Left kidney (tissue), 2 donors: Measurements from ENCODE around the gene PCBD2. TPM values are rescaled to one million over a fixed set of nuclear protein-coding genes. Genes with fewer than 3 reads are reported as not detected.

Source experiments
- DNase-seq: peaks from one replicate; pipeline ENCODE4 v3.0.0-alpha.2; 2013
- polyA plus RNA-seq: library from polyadenylated mRNA; unstranded; fragments of 120-200 nt; gene quantifications from one replicate; pipeline ENCODE4 v1.2.1, GENCODE V29; 2013; ENCODE audit not compliant: insufficient read length

The PCBD2 gene
- polyA plus RNA-seq, 1 donor = 17.1 TPM

- no peak for DNase-seq
Measured at GRCh38 chr5:135004376-135004775, 99.4 kb downstream of the PCBD2 start.

GRCh38 chr5:135005076-135005475 lies 100.1 kb downstream of the PCBD2 start:
- DNase-seq = no peak

DNA sequence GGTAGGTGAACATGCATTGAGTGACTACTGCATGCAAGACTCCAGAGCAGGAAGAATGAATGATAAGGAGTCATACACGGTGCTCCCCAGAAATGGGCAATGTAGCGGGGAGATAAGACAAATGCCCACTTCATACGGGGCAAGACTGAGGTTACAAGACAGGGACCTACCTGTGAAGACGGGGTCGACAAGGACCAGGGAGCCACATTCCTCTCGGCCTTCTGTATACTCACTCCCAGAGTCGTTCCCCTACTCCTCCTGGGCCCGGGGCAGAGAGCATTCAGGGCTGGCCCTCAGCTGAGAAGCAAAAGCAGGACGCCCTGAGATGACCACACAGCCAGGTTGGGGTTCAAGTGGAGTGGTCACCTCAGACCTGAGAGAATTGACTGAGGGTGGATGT lies 102.4 kb downstream of the PCBD2 start:
- no peak for DNase-seq

DNA sequence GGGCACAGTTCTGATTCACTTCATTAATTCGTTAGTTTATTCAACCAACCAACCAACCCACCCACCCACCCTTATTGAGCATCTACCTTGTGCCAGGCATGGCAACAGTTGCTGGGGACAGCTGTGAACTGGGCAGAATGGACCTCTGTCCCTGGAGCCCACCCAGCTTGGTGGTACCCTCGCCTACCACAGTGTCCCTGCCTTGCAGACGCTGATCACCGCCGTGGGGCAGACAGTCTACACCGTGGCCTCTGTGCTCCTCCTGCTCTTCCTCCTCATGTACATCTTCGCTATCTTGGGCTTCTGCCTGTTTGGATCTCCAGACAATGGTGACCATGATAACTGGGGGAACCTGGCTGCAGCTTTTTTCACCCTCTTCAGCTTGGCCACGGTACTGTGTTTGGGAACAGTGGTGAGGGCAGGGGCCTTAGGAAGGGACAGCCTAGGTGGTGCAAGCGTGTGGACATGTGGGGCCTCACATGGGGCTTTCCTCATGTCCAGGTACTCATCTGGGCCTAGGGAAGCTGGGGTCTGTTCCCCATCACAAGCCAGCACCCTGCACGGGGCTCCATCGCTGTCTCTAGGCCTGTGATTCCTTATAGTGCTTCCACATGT lies 102.9 kb downstream of the PCBD2 start:
- DNase-seq = no peak

GRCh38 chr5:135008556-135008955 lies 103.6 kb downstream of the PCBD2 start:
- no peak for DNase-seq

GRCh38 chr5:135008981-135009735 lies 104.2 kb downstream of the PCBD2 start:
- DNase-seq = no peak

- no peak for DNase-seq
Measured at GRCh38 chr5:135009736-135010501, 105.0 kb downstream of the PCBD2 start.

DNA sequence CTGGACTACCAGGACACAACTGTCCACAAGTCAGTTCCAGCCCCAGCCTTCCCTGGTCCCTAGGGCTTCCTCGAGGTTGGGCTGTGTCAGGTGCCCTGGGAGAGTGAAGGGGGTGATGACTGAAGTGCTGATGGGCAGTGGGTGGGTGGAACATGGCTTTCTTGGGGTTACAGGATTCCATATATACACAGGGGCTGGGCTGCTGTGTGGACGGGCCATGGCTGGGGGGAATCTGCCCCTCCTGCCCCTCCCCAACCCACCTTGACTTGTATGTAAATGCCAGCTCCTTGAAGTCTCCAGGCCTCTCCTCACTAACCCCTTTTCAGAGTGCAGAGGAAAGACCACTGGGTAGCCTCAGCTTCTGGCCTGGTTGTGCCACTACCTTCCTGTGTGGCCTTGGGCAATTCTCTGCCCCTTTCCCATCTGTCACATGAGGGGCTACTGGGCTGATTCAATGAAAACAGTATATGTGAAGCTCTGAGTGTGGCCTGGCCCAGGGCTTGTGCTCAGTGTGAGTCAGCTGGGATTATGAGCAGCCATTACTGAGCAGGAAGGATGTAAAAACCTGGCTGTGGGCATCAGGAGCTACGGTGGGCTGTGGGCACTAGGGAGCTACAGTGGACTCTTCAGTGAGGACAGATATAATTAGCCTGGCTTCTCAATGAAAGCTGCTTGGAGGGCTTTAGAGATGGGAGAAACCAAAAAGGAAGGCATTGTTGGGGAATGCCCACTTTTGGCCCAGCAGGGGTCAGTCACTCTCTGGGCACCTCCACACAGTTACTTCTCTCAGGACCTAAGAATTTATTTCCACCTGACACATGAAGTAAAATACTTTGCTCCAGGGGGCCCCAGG lies 105.8 kb downstream of the PCBD2 start:
- no peak for DNase-seq

- no peak for DNase-seq
Measured at GRCh38 chr5:135011355-135012032, 106.6 kb downstream of the PCBD2 start.

GRCh38 chr5:135012033-135012588 lies 107.2 kb downstream of the PCBD2 start:
- DNase-seq = no peak

Other genes starting within 250 kb of the PCBD2 start
- gene CAMLG, start 166.6 kb upstream of the PCBD2 start, polyA plus RNA-seq = 64.7 TPM
- gene DDX46, start 146.4 kb upstream of the PCBD2 start, polyA plus RNA-seq = 110 TPM
- gene C5orf24, start 59.2 kb upstream of the PCBD2 start, polyA plus RNA-seq = 119 TPM
- 82.3 TPM for gene TXNDC15, start 30.8 kb upstream of the PCBD2 start, polyA plus RNA-seq
- 1.7 TPM for gene CATSPER3, start 62.8 kb downstream of the PCBD2 start, polyA plus RNA-seq
- gene PITX1, start 129.1 kb downstream of the PCBD2 start, polyA plus RNA-seq = not detected